ENCODE data around the gene TMEM121.

- TF ChIP-seq POLR2A (IDR thresholded peaks at IDR 0.05) (no peak), POLR2AphosphoS5 (IDR thresholded peaks at IDR 0.05; ENCODE audit: insufficient read depth in 1 of 2, low read depth in 1 of 2) (no peak)
- TF ChIP-seq, protein P1, sequence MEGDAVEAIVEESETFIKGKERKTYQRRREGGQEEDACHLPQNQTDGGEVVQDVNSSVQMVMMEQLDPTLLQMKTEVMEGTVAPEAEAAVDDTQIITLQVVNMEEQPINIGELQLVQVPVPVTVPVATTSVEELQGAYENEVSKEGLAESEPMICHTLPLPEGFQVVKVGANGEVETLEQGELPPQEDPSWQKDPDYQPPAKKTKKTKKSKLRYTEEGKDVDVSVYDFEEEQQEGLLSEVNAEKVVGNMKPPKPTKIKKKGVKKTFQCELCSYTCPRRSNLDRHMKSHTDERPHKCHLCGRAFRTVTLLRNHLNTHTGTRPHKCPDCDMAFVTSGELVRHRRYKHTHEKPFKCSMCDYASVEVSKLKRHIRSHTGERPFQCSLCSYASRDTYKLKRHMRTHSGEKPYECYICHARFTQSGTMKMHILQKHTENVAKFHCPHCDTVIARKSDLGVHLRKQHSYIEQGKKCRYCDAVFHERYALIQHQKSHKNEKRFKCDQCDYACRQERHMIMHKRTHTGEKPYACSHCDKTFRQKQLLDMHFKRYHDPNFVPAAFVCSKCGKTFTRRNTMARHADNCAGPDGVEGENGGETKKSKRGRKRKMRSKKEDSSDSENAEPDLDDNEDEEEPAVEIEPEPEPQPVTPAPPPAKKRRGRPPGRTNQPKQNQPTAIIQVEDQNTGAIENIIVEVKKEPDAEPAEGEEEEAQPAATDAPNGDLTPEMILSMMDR (IDR thresholded peaks at IDR 0.05): no peak
These were observed 24.7 kb upstream of the TMEM121 start for GRCh38 chr14:105501504-105502291.
